GM23338 (cell line): ENCODE data around the gene VPREB3. TPM values are rescaled to one million over a fixed set of nuclear protein-coding genes. Genes with fewer than 3 reads are reported as not detected.

Experiments
- ATAC-seq: fragments of 200-7000 bp; cut with Tn5 transposase; 3 replicates; pipeline ENCODE4 v1.9.1; 2020
- DNase-seq: peaks from one replicate; pipeline ENCODE4 v3.0.0-alpha.2; 2015; ENCODE audit warnings: low spot score
- H2AFZ ChIP-seq: fragments of 200-600 bp; sonication (generic); 2 replicates; pipeline ENCODE4 v1.8.0; 2016; ENCODE audit warnings: antibody characterized with exemption, mild to moderate bottlenecking, moderate library complexity
- H3F3A ChIP-seq: fragments of 200-600 bp; sonication (generic); replicated peaks from 2 replicates; pipeline ENCODE4 v1.8.0; 2017; ENCODE audit warnings: antibody characterized with exemption, mixed run types, low read depth
- H3K27ac ChIP-seq: fragments of 200-600 bp; sonication (generic); 2 replicates; pipeline ENCODE4 v1.6.1; 2016; ENCODE audit warnings: low read depth
- H3K27me3 ChIP-seq: fragments of 200-600 bp; sonication (generic); 2 replicates; pipeline ENCODE4 v1.8.0; 2016; ENCODE audit warnings: mild to moderate bottlenecking, mixed run types, moderate library complexity; ENCODE audit not compliant: insufficient read depth
- H3K36me3 ChIP-seq: fragments of 200-600 bp; sonication (generic); 2 replicates; pipeline ENCODE4 v1.8.0; 2016; ENCODE audit warnings: mild to moderate bottlenecking; ENCODE audit not compliant: insufficient read depth
- H3K4me1 ChIP-seq: fragments of 200-600 bp; sonication (generic); 2 replicates; pipeline ENCODE4 v1.8.0; 2016; ENCODE audit warnings: mild to moderate bottlenecking, moderate library complexity; ENCODE audit not compliant: insufficient read depth
- H3K4me2 ChIP-seq: fragments of 200-600 bp; sonication (generic); 2 replicates; pipeline ENCODE4 v1.7.1; 2017; ENCODE audit warnings: mixed run types
- H3K4me3 ChIP-seq: fragments of 200-600 bp; sonication (generic); 2 replicates; pipeline ENCODE4 v1.6.1; 2016; ENCODE audit warnings: mixed run types
- H3K79me2 ChIP-seq: fragments of 200-600 bp; sonication (generic); replicated peaks from 2 replicates; pipeline ENCODE4 v1.8.0; 2017; ENCODE audit warnings: mild to moderate bottlenecking; ENCODE audit not compliant: insufficient read depth
- H3K9me2 ChIP-seq: fragments of 200-600 bp; sonication (generic); 2 replicates; pipeline ENCODE4 v1.8.0; 2017; ENCODE audit not compliant: insufficient read depth
- H4K20me1 ChIP-seq: fragments of 200-600 bp; sonication (generic); replicated peaks from 2 replicates; pipeline ENCODE4 v1.8.0; 2017; ENCODE audit warnings: mild to moderate bottlenecking; ENCODE audit not compliant: insufficient read depth
- H3K27ac Mint-ChIP-seq: 2 replicates; pipeline ENCODE4 v1.8.0; 2020; ENCODE audit warnings: inconsistent platforms, mild to moderate bottlenecking, moderate library complexity, mixed read lengths
- H3K27me3 Mint-ChIP-seq: 3 replicates; pipeline ENCODE4 v1.8.0; 2022; ENCODE audit warnings: low read depth, mild to moderate bottlenecking, moderate library complexity, mixed read lengths, inconsistent platforms; ENCODE audit not compliant: insufficient read depth, poor library complexity
- H3K36me3 Mint-ChIP-seq: 3 replicates; pipeline ENCODE4 v1.8.0; 2021; ENCODE audit warnings: low read depth, mild to moderate bottlenecking, inconsistent platforms, moderate library complexity, mixed read lengths
- H3K4me1 Mint-ChIP-seq: 3 replicates; pipeline ENCODE4 v1.8.0; 2020; ENCODE audit warnings: mild to moderate bottlenecking, inconsistent platforms, mixed read lengths
- H3K4me3 Mint-ChIP-seq: 3 replicates; pipeline ENCODE4 v1.8.0; 2021; ENCODE audit warnings: moderate library complexity, mild to moderate bottlenecking, inconsistent platforms, mixed read lengths
- H3K9me3 Mint-ChIP-seq: 3 replicates; pipeline ENCODE4 v1.8.0; 2020; ENCODE audit warnings: moderate library complexity, mild to moderate bottlenecking, inconsistent platforms, mixed read lengths
- CREB1 ChIP-seq: fragments of 250-450 bp; sonication (Bioruptor Pico); IDR thresholded peaks from 2 replicates; pipeline ENCODE4 v1.5.0; 2020; ENCODE audit warnings: low read depth, mild to moderate bottlenecking, moderate library complexity
- CTCF ChIP-seq, 2 experiments: fragments of 200-600 bp in 1 of 2; sonication (generic) in 1 of 2; conservative IDR thresholded peaks; 2 replicates each; pipeline versions ENCODE4 v1.5.1 to v1.6.1; 2016 to 2017; ENCODE audit warnings: antibody characterized with exemption in 2 of 2, low read depth in 2 of 2, mild to moderate bottlenecking in 2 of 2, moderate library complexity in 1 of 2
- EZH2 ChIP-seq: fragments of 200-600 bp; sonication (generic); IDR thresholded peaks from one replicate; pipeline ENCODE4 v1.8.0; 2017; ENCODE audit warnings: antibody characterized with exemption, mild to moderate bottlenecking, low read depth; ENCODE audit not compliant: unreplicated experiment
- EZH2phosphoT487 ChIP-seq: fragments of 200-600 bp; sonication (generic); IDR thresholded peaks from one replicate; pipeline ENCODE4 v1.8.1; 2018; ENCODE audit warnings: antibody characterized with exemption; ENCODE audit not compliant: unreplicated experiment
- JUNB ChIP-seq: IDR thresholded peaks from one replicate; pipeline ENCODE4 v1.6.1; 2016; ENCODE audit warnings: antibody characterized with exemption; ENCODE audit not compliant: unreplicated experiment
- NANOG ChIP-seq: IDR thresholded peaks from 2 replicates; pipeline ENCODE4 v1.6.1; 2016; ENCODE audit warnings: antibody characterized with exemption, borderline replicate concordance
- POLR2AphosphoS5 ChIP-seq: IDR thresholded peaks from 2 replicates; pipeline ENCODE4 v1.6.1; 2016; ENCODE audit warnings: antibody characterized with exemption, low read depth
- STAT1 ChIP-seq: IDR thresholded peaks from one replicate; pipeline ENCODE4 v1.6.1; 2016; ENCODE audit warnings: antibody characterized with exemption; ENCODE audit not compliant: unreplicated experiment
- ZNF114 ChIP-seq: fragments of 250-450 bp; sonication (Bioruptor Pico); IDR thresholded peaks from 2 replicates; pipeline ENCODE4 v1.5.0; 2020; ENCODE audit warnings: mild to moderate bottlenecking, moderate library complexity
- ZNF331 ChIP-seq: fragments of 250-450 bp; sonication (Bioruptor Pico); IDR thresholded peaks from 2 replicates; pipeline ENCODE4 v1.5.0; 2020; ENCODE audit warnings: low read depth, mild to moderate bottlenecking, moderate library complexity
- polyA plus RNA-seq: library from polyadenylated mRNA; unstranded; fragments of >200 nt; fragmentation: Nextera tagmentation; extraction: Ambion mirVana; gene quantifications from 2 replicates; pipeline ENCODE4 v1.2.1, GENCODE V29; 2016
- total RNA-seq: library from RNA; depleted of rRNA; stranded (reverse); fragments of >200 nt; shearing (Covaris generic); gene quantifications from 2 replicates; pipeline ENCODE4 v1.2.3, GENCODE V29; 2014
- TF ChIP-seq, protein P1 (sequence below): IDR thresholded peaks from 2 replicates; pipeline ENCODE4 v1.6.1; 2016; ENCODE audit warnings: antibody characterized with exemption

Gene VPREB3
- total and polyA plus RNA-seq, 2 experiments from 2014 or later = 1.1 TPM; not detected in 1

DNA sequence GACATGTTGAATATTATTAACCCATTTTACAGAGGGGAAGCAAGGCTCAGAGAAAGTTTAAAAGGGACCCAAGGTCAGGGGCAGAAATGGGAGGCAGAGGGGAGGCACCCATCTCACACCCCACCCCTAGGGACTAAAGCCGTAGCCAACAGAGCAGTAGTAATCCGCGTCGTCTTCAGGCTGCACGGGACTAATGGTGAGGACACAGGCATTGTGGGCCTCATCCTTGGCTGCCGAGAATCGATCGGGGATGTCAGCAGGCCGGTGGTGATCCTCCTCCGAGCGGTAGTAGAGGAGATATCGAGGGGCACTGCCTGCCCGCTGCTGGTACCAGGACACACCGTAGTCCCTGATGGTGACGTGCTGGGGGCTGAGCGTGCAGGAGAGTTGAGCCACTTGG, 1.5 kb downstream of the VPREB3 start:
- no peaks in the 10 kb centered on the region for H3K36me3 ChIP-seq
- no peak for TF ChIP-seq STAT1
- TF ChIP-seq ZNF331 = no peak
- no peak for TF ChIP-seq ZNF114
- TF ChIP-seq CREB1 (CRISPR knock-in tag) = no peak
- TF ChIP-seq, protein P1, sequence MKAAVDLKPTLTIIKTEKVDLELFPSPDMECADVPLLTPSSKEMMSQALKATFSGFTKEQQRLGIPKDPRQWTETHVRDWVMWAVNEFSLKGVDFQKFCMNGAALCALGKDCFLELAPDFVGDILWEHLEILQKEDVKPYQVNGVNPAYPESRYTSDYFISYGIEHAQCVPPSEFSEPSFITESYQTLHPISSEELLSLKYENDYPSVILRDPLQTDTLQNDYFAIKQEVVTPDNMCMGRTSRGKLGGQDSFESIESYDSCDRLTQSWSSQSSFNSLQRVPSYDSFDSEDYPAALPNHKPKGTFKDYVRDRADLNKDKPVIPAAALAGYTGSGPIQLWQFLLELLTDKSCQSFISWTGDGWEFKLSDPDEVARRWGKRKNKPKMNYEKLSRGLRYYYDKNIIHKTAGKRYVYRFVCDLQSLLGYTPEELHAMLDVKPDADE = no peak
- TF ChIP-seq CTCF (conservative IDR thresholded peaks at IDR 0.05; ENCODE audit: low read depth in 2 of 2) = no peak
- TF ChIP-seq NANOG = no peak
- TF ChIP-seq JUNB = no peak
- DNase-seq = no peak

GRCh38 chr22:23752090-23752691, 2.0 kb downstream of the VPREB3 start:
- H3K27ac ChIP-seq = no peak overlapping the region; the same call in 1 of the 2 replicates
- Mint-ChIP-seq H3K27me3 (peaks cover 15% of the 10 kb centered on the region), H3K4me1 (peaks cover 34% of the 10 kb centered on the region), H3K27ac (peak overlapping the region; percentile 86; the same call in 1 of the 2 replicates), H3K9me3 (no peaks in the 10 kb centered on the region), H3K36me3 (no peaks in the 10 kb centered on the region), H3K4me3 (peak overlapping the region; percentile 82)
- H3K27me3 ChIP-seq = no peaks in the 10 kb centered on the region
- ATAC-seq (no peak), DNase-seq (no peak)
- H3K4me2 ChIP-seq = peak overlapping the region; percentile 83
- H3K4me1 ChIP-seq = peaks cover 18% of the 10 kb centered on the region
- no peak overlapping the region for H2AFZ ChIP-seq
- no peaks in the 10 kb centered on the region for H4K20me1 ChIP-seq
- H3K79me2 ChIP-seq = no peaks in the 10 kb centered on the region; the same call in 1 of the 2 replicates
- no peaks in the 10 kb centered on the region for H3K36me3 ChIP-seq
- H3K9me2 ChIP-seq = no peaks in the 10 kb centered on the region
- 0 out of 2 replicates have a peak, but pooled peaks cover 5% of the 10 kb centered on the region for H3F3A ChIP-seq
- peak overlapping the region; percentile 91 for H3K4me3 ChIP-seq
- TF ChIP-seq EZH2phosphoT487 (no peak), ZNF331 (no peak), EZH2 (no peak), POLR2AphosphoS5 (no peak), CTCF (conservative IDR thresholded peaks at IDR 0.05; ENCODE audit: low read depth in 2 of 2) (no peak)
- TF ChIP-seq, protein P1 = no peak

More for the DNA sequence above, 1.5 kb downstream of the VPREB3 start:
- Histone ChIP-seq H3K4me1 (peaks cover 18% of the 10 kb centered on the region), H4K20me1 (no peaks in the 10 kb centered on the region), H3K4me2 (no peak overlapping the region), H3K79me2 (no peaks in the 10 kb centered on the region; the same call in 1 of the 2 replicates), H3K27me3 (no peaks in the 10 kb centered on the region), H3K4me3 (no peak overlapping the region), H3K27ac (no peak overlapping the region), H3F3A (0 out of 2 replicates have a peak, but pooled peaks cover 5% of the 10 kb centered on the region), H3K9me2 (no peaks in the 10 kb centered on the region), H2AFZ (no peak overlapping the region)
- peaks cover 15% of the 10 kb centered on the region for H3K27me3 Mint-ChIP-seq
- H3K9me3 Mint-ChIP-seq = no peaks in the 10 kb centered on the region
- H3K4me1 Mint-ChIP-seq = peaks cover 34% of the 10 kb centered on the region
- H3K27ac Mint-ChIP-seq = no peak overlapping the region
- no peak for ATAC-seq
- H3K36me3 Mint-ChIP-seq = no peaks in the 10 kb centered on the region
- peak overlapping the region; percentile 42; the same call in 2 of the 3 replicates for H3K4me3 Mint-ChIP-seq
